GM19240 (cell line): ENCODE data around the gene NTM.

ENCODE experiments used
- DNase-seq: peaks from one replicate; pipeline ENCODE4 v3.0.0; 2011; ENCODE audit warnings: low spot score; ENCODE audit not compliant: insufficient read length

The NTM gene

GRCh38 chr11:132131961-132132360 is 761.5 kb downstream of the NTM start:
- no peak for DNase-seq

DNA sequence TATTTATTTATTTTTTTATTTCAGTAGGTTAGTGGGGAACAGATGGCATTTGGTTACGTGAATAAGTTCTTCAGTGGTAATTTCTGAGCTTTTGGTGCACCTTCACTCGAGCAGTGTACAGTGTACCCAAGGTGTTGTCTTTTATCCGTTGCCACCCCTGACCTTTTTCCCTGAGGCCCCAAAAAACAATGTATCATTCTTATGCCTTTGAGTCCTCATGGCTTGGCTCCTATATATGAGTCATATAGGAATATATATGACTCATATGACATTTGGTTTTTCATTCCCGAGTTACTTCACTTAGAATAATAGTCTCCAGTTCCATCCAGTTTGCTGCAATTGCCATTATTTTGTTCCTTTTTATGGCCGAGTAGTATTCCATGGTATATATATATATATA is 763.9 kb downstream of the NTM start:
- DNase-seq, result no peak

DNA sequence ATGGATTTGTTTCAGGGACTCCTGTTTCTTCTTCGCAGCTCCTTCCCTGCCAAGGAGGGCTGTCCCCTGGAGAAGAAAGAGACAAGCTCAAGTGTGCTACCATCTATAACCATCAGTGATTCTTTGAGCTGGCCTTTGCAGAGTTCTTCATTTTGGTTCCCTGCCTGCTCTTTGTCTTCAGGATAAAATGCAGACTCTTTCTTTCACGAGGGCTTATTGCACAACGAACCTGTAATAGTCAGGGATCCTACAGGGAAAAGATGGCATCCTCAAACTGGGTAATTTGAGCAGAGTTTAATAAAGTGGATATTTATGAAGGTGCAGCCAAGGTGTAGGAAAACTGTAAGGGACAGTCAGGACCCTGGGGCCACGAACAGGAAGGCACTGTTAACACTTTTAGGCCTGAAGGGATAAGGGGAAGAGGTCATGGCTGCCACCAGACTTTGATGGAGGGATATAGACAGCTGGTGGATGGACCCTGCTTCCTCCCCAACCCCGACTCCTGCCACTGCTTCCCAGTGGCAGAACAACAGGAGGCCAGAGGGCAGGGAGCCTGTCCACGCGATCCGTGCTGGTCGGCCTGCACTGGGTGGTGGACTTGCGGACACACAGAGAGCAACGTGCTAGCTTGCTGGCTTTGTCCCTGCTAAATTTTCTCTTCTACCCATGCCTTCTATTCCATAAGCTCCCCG is 767.0 kb downstream of the NTM start:
- no peak for DNase-seq

- DNase-seq, result no peak
Measured at GRCh38 chr11:132137981-132138313, 767.5 kb downstream of the NTM start.

GRCh38 chr11:132139181-132139580 is 768.8 kb downstream of the NTM start:
- no peak for DNase-seq

DNA sequence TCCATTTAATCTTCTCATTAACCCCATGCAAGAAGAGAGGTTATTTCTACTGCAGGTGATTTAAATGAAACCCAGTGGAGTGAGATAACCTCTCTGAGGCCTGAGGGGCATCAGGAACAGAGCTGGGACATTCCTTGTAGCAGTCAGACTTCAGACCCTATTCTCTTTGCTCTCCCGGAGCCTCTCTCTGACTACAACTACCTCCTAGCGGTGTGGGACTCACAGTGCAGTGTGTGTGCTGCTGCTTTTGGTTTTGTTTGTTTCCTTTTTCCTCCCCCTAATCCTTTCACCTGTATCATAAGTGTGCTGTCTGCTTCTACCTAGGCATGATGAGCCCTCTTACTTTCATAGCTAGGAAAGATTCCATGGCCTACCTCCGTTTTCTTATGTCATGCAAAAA is 769.6 kb downstream of the NTM start:
- no peak for DNase-seq

DNA sequence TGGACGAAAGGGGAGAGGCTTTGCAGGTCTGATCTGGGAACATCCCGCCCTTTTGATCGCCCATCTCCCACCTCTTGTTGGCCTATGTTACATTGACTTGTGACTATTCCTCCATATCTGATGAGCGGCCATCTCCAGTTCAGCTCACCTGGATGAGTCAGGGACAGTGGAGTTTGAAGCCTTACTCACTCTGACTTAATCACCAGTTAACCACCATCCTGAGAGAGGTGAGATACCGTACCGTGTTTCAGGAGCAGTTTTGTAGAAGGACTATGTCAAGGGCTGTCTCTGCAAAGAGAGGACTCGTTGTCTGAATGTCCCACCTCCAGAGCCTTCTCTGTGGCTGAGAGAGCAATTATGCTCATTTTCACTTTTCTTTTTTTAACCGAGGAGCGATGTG is 771.7 kb downstream of the NTM start:
- no peak for DNase-seq

GRCh38 chr11:132142554-132142953 is 772.1 kb downstream of the NTM start:
- no peak for DNase-seq

GRCh38 chr11:132147464-132147863 is 777.0 kb downstream of the NTM start:
- no peak for DNase-seq

- DNase-seq, result no peak
Measured at GRCh38 chr11:132154781-132155180, 784.4 kb downstream of the NTM start.

DNA sequence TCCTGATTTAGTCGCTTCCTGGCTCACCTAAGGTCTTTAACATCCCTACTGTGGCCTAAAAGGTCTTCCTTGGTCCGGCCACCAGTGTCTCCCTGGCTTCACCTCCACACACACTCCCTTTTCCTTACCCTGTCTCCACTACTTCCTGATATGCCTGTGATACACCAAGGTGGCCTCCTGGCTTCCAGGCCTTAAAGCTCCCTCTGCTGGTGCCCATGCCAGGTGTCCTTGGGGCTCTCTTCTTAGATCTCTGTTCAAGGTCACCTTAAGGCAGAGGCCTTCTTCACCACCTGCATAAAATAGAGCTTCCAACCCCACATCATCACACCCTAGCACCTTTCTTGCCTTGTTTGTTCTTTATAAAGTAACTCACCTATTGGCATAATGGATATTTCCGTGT is 787.7 kb downstream of the NTM start:
- DNase-seq, result no peak

DNA sequence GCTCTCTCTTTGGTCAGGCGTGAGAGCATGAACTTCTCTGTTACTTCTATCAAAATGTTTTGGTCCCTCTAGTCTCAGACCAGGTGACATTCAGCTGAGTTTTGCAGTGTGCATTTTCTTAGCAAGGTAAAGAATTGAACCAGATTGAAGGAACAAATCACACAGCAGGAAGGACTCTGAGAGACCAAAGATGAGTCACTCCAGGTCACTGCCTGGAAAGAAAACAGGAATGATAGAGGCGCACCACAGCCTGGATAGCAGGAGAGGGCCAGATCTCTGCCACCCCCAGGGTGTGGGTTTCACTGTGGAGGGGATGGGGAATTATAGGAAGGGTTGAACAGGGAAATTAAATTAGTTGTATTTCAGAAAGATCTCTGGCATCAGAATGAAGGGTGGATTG is 788.3 kb downstream of the NTM start:
- no peak for DNase-seq

DNA sequence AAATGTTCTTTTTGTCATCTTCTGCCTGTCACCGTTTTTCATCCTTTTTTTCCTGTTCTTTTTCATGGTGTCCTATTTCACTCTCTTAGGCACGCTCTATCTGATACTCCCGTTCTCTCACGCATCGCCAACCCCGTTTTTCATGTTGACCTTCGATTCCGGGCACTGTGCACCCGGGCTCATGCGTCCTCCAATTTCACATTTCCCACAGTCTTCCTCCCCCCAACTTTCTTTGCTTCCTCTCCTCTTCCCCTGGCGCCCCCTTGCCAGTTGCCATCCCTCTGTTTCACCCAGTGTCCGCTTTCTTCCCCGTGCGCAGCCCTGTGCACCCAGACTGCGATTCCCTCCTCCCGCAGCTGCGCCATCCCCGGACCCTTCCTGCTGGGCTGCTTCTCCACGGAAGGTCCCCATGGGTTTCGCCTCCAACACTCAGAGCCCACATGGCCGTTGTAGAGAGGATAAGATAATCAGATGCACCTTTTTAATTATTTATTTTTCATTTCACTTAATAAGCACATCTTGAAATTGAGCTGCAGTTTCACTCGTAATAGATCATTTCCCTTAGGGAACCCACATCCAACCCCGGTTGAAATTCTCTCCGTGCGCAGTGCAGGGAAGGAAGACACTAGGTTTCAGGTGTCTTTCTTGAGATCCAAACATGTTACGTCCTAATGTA is 791.1 kb downstream of the NTM start:
- no peak for DNase-seq

DNA sequence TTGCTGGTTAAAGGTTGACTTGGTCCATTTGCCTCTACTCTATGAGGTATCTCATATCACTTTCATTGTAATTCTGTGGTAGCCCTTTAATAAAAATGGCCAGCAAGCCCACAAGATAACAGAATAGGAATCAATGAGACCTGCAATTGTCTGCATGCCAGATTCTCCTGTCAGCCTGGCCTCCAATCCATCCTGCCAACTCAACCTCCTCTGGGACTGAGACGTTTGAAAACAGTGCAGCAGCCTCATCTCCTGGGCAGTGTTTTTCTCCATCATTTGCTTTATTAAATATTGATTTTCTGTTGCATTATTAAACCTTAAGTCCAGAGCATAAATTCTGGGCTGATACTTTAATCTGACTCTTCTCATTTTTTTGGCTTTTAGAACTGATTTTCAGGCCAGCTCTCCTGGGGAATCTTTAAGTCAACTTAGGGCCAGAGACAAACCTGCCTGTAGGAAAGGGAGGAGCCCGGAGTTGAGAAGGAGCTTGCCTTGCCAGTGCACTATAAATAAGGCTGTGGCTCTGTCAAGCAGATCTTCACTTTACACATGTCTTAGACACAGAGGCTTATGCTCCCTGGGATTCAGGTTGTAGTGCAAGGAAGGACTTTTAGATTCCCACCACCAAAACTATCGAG is 798.0 kb downstream of the NTM start:
- DNase-seq, result no peak

GRCh38 chr11:132171031-132171430 is 800.6 kb downstream of the NTM start:
- no peak for DNase-seq

- no peak for DNase-seq
Measured at GRCh38 chr11:132174362-132175255, 804.2 kb downstream of the NTM start.

GRCh38 chr11:132177106-132177505 is 806.7 kb downstream of the NTM start:
- DNase-seq, result no peak

GRCh38 chr11:132184079-132184478 is 813.7 kb downstream of the NTM start:
- no peak for DNase-seq

GRCh38 chr11:132185726-132186592 is 815.5 kb downstream of the NTM start:
- no peak for DNase-seq

- DNase-seq, result no peak
Measured at GRCh38 chr11:132186699-132187098, 816.3 kb downstream of the NTM start.

DNA sequence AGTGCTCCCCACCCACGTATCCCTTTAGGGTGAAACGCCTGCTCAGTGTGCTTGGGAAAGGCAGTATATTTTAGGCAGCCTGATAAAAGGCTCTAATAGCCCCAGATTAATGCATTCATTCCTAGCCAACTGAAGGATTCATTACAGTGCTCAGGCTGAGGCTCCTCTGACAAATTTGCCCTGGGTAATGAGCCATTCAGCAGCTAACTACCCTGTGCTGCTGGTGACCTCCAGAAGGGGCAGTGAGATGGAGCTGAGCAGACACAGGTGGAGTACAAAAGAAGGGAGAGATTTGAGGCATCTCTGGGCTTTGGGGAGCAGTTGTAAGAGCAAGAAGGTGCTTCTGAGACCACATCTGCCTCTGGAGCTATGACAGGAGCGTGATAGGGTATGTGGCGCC is 817.0 kb downstream of the NTM start:
- DNase-seq, result no peak
